IMR-90 (cell line): ENCODE measurements around the gene LAMP5. TPM values are rescaled to one million over a fixed set of nuclear protein-coding genes. Genes with fewer than 3 reads are reported as not detected.

Experiments used
- ATAC-seq: fragments of 200-7000 bp; cut with Tn5 transposase; 2 replicates; pipeline ENCODE4 v1.9.1; 2020; ENCODE audit warnings: low read depth, mild to moderate bottlenecking, moderate library complexity
- BruUV-seq: library from RNA; stranded (reverse); fragments of 400-500 nt; replicated peaks from 2 replicates; lab custom pipeline; 2021; lab: Mats Ljungman, UMichigan
- CTCF ChIA-PET: fragments of 300-600 bp; formaldehyde crosslinking; extraction: SDS; loops from one replicate; lab custom pipeline; 2021; ENCODE audit warnings: antibody characterized with exemption; lab: Yijun Ruan, JAX
- POLR2A ChIA-PET: fragments of 300-600 bp; sonication (Branson Sonifier 250); formaldehyde crosslinking; loops from one replicate; lab custom pipeline; 2022; ENCODE audit warnings: antibody characterized with exemption; ENCODE audit not compliant: unreplicated experiment; lab: Charles Lee
- DNase-seq: peaks from one replicate; pipeline ENCODE4 v3.0.0; 2013
- H2AFZ ChIP-seq: replicated peaks from 2 replicates; pipeline ENCODE3; 2013; ENCODE audit warnings: low read length, mild to moderate bottlenecking; ENCODE audit not compliant: poor library complexity
- H2AK5ac ChIP-seq: 2 replicates; pipeline ENCODE4 v1.6.1; 2013; ENCODE audit warnings: low read depth, low read length, inconsistent platforms
- H2AK9ac ChIP-seq: replicated peaks from 2 replicates; pipeline ENCODE3; 2013; ENCODE audit warnings: mild to moderate bottlenecking, low read depth, low read length, moderate library complexity; ENCODE audit not compliant: poor library complexity
- H2BK120ac ChIP-seq: 2 replicates; pipeline ENCODE4 v1.6.1; 2013; ENCODE audit warnings: low read depth, low read length, inconsistent platforms
- H2BK15ac ChIP-seq: 3 replicates; pipeline ENCODE4 v1.6.1; 2013; ENCODE audit warnings: low read depth, low read length, inconsistent platforms
- H2BK20ac ChIP-seq: 2 replicates; pipeline ENCODE4 v1.6.1; 2013; ENCODE audit warnings: low read depth, mild to moderate bottlenecking, inconsistent platforms, low read length, moderate library complexity
- H2BK5ac ChIP-seq: 2 replicates; pipeline ENCODE4 v1.6.1; 2013; ENCODE audit warnings: mild to moderate bottlenecking, low read depth, low read length, inconsistent platforms; ENCODE audit not compliant: poor library complexity, severe bottlenecking
- H3K14ac ChIP-seq: replicated peaks from 2 replicates; pipeline ENCODE4 v1.6.1; 2013; ENCODE audit warnings: low read depth, low read length, inconsistent platforms
- H3K18ac ChIP-seq: 2 replicates; pipeline ENCODE4 v1.6.1; 2013; ENCODE audit warnings: low read depth, low read length, control low read depth
- H3K23ac ChIP-seq: 2 replicates; pipeline ENCODE4 v1.6.1; 2013; ENCODE audit warnings: low read depth, low read length, inconsistent platforms
- H3K27ac ChIP-seq: 2 replicates; pipeline ENCODE4 v1.5.1; 2013; ENCODE audit warnings: mild to moderate bottlenecking, control low read depth, low read length; ENCODE audit not compliant: insufficient read depth
- H3K27me3 ChIP-seq: 2 replicates; pipeline ENCODE4 v1.6.1; 2013; ENCODE audit warnings: low read length; ENCODE audit not compliant: control insufficient read depth, insufficient read depth
- H3K36me3 ChIP-seq: 2 replicates; pipeline ENCODE4 v1.6.1; 2013; ENCODE audit warnings: low read length, mixed read lengths; ENCODE audit not compliant: control insufficient read depth, insufficient read depth
- H3K4ac ChIP-seq: 2 replicates; pipeline ENCODE4 v1.6.1; 2013; ENCODE audit warnings: low read depth, low read length, inconsistent platforms
- H3K4me1 ChIP-seq: 2 replicates; pipeline ENCODE4 v1.6.1; 2013; ENCODE audit warnings: low read length, mixed read lengths; ENCODE audit not compliant: control insufficient read depth, insufficient read depth
- H3K4me2 ChIP-seq: 2 replicates; pipeline ENCODE4 v1.6.1; 2013; ENCODE audit warnings: low read depth, mild to moderate bottlenecking, control low read depth, low read length, moderate library complexity
- H3K4me3 ChIP-seq: 2 replicates; pipeline ENCODE4 v1.5.1; 2013; ENCODE audit warnings: low read depth, mild to moderate bottlenecking, control low read depth, low read length, moderate library complexity; ENCODE audit not compliant: insufficient read depth
- H3K56ac ChIP-seq: 2 replicates; pipeline ENCODE4 v1.6.1; 2013; ENCODE audit warnings: low read length, inconsistent platforms; ENCODE audit not compliant: insufficient read depth; ENCODE audit errors: extremely low read depth
- H3K79me1 ChIP-seq, 2 experiments: 2 replicates each; pipeline ENCODE4 v1.6.1; 2013; ENCODE audit warnings: low read length in 2 of 2, inconsistent platforms in 1 of 2, low read depth in 1 of 2
- H3K9ac ChIP-seq: 2 replicates; pipeline ENCODE4 v1.6.1; 2013; ENCODE audit warnings: low read depth, low read length, control low read depth
- H3K9me1 ChIP-seq: 2 replicates; pipeline ENCODE4 v1.6.1; 2013; ENCODE audit warnings: low read length, inconsistent platforms; ENCODE audit not compliant: insufficient read depth
- H3K9me3 ChIP-seq: 2 replicates; pipeline ENCODE4 v1.6.1; 2013; ENCODE audit warnings: low read length; ENCODE audit not compliant: control insufficient read depth, insufficient read depth
- H4K20me1 ChIP-seq: 2 replicates; pipeline ENCODE4 v1.6.1; 2013; ENCODE audit warnings: low read length, inconsistent platforms; ENCODE audit not compliant: insufficient read depth
- H4K5ac ChIP-seq: 2 replicates; pipeline ENCODE4 v1.6.1; 2013; ENCODE audit warnings: mild to moderate bottlenecking, low read depth, low read length, control low read depth
- H4K8ac ChIP-seq, 2 experiments: 2 replicates each; pipeline ENCODE4 v1.6.1; 2013; ENCODE audit warnings: low read depth in 2 of 2, low read length in 2 of 2, control low read depth in 1 of 2, inconsistent platforms in 1 of 2
- H4K91ac ChIP-seq: 2 replicates; pipeline ENCODE4 v1.6.1; 2013; ENCODE audit warnings: low read depth, low read length, inconsistent platforms; ENCODE audit not compliant: insufficient read depth
- CEBPB ChIP-seq: IDR thresholded peaks from 2 replicates; pipeline ENCODE4 v1.6.1; 2012; ENCODE audit warnings: low read depth, low read length, improper control_type of control experiment
- CHD1 ChIP-seq: IDR thresholded peaks from 2 replicates; pipeline ENCODE4 v1.6.1; 2012; ENCODE audit warnings: low read depth, low read length, improper control_type of control experiment
- MAZ ChIP-seq: IDR thresholded peaks from 2 replicates; pipeline ENCODE4 v1.6.1; 2012; ENCODE audit warnings: low read depth, mild to moderate bottlenecking, low read length, improper control_type of control experiment, moderate library complexity, borderline replicate concordance
- RAD21 ChIP-seq: IDR thresholded peaks from 2 replicates; pipeline ENCODE4 v1.6.1; 2012; ENCODE audit warnings: low read length, improper control_type of control experiment
- RCOR1 ChIP-seq: IDR thresholded peaks from 2 replicates; pipeline ENCODE4 v1.6.1; 2012; ENCODE audit warnings: mild to moderate bottlenecking, low read length, improper control_type of control experiment; ENCODE audit not compliant: insufficient replicate concordance
- SMC3 ChIP-seq: fragments of 150-350 bp; IDR thresholded peaks from 2 replicates; pipeline ENCODE4 v1.6.1; 2016; ENCODE audit warnings: low read depth, mild to moderate bottlenecking, antibody characterized with exemption, low read length, moderate library complexity
- WGBS, 2 experiments: methylation state at CpG; one replicate each; pipeline versions ENCODE4 v1.1.5 to v1.1.7; 2013; ENCODE audit warnings: missing lambda C conversion rate in 2 of 2; ENCODE audit not compliant: insufficient read length in 1 of 2; ENCODE audit errors: extremely low coverage in 2 of 2; 5-methylcytosine and 5-hydroxymethylcytosine counted together
- dilution Hi-C: fragments of 300-500 bp; cut with HindIII; formaldehyde crosslinking; loops from one replicate; pipeline ENCODE4 v1.14.3; 2018; ENCODE audit warnings: low sequenced_read_pairs; ENCODE audit not compliant: unreplicated experiment
- in situ Hi-C: fragments of 300-500 bp; cut with MboI; formaldehyde crosslinking; loops from 3 replicates; pipeline ENCODE4 v1.14.3; 2019; ENCODE audit warnings: low sequenced_read_pairs, inconsistent platforms, mixed read lengths
- intact Hi-C: fragments of 100-400 bp; cut with micrococcal nuclease; formaldehyde crosslinking; loops from 2 replicates; pipeline ENCODE4 v1.10.0; 2022
- polyA plus RNA-seq, 3 experiments: library from polyadenylated mRNA; depleted of rRNA; stranded (reverse); fragments of >200 nt; gene quantifications; 2 replicates each; pipeline ENCODE4 v1.2.3, GENCODE V29; 2012; ENCODE audit warnings: low replicate concordance in 1 of 3
- total RNA-seq: library from RNA; depleted of rRNA; stranded (reverse); fragments of >200 nt; gene quantifications from 2 replicates; pipeline ENCODE4 v1.2.3, GENCODE V29; 2012
- TF ChIP-seq, protein P1 (sequence below): conservative IDR thresholded peaks from 2 replicates; pipeline ENCODE4 v1.5.1; 2012; ENCODE audit warnings: mild to moderate bottlenecking, low read depth, low read length, improper control_type of control experiment
- TF ChIP-seq, protein P2 (sequence below): fragments of 150-350 bp; IDR thresholded peaks from 2 replicates; pipeline ENCODE4 v1.6.1; 2016; ENCODE audit warnings: low read depth, mild to moderate bottlenecking, low read length, moderate library complexity, borderline replicate concordance

LAMP5 gene
- total and polyA plus RNA-seq, 2 of the 4 experiments (the other 2 are of a cell fraction), result not detected

DNA sequence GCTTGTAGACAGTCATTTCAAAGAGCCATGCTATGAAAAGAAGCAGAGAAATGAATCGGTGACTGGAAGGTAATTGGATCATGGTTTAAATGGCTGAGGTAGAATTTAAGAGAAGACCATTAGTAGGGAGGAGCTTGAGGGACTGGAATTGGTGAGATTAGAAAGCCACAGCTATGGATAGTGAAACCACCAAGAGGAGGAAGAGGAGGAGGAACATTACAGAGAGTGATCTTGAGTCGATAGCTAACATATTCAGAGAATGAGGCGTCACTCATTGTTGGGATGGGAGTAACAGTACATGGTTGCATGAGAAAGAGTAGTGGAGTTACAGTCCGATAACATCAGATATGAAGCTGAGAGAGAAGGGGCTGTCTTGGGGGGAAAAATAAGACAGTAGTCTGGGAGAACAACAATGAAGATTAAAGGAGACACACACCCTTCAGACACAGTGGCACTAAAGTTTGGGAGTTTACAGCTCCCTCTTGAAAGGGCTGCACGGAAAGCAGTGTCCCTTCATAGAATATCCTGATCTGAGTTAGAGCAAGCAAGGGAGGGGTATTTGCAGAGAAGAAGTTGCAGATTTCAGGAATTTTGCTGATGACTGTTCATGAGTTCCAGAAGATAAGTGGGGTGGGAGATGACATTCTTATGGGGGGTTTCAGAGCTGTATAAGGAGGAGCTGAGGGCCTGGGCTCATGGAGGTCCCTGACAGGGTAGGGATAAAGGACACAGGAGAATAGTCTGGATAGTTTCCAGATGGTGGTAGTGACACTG, 15.1 kb upstream of the LAMP5 start:
- Histone ChIP-seq H4K5ac (no peak overlapping the region), H3K4me2 (no peak overlapping the region), H4K20me1 (no peaks in the 10 kb centered on the region), H3K56ac (no peak overlapping the region), H3K14ac (no peak overlapping the region), H2BK5ac (no peak overlapping the region), H3K27me3 (peaks cover 11% of the 10 kb centered on the region), H2AK9ac (no peak overlapping the region), H3K36me3 (no peaks in the 10 kb centered on the region), H3K79me1 (no peaks in the 10 kb centered on the region), H2AFZ (no peak overlapping the region), H3K23ac (no peak overlapping the region), H2BK20ac (no peak overlapping the region), H2BK15ac (no peak overlapping the region), H3K4me3 (no peak overlapping the region), H3K4ac (no peak overlapping the region), H2BK120ac (no peak overlapping the region), H2AK5ac (no peak overlapping the region), H3K18ac (no peak overlapping the region), H4K8ac (no peak overlapping the region), H3K9me3 (no peaks in the 10 kb centered on the region), H3K9me1 (no peaks in the 10 kb centered on the region), H3K4me1 (no peaks in the 10 kb centered on the region), H3K9ac (no peak overlapping the region), H4K91ac (no peak overlapping the region), H3K27ac (no peak overlapping the region)
- no peak for ATAC-seq
- no peak for TF ChIP-seq MAZ
- TF ChIP-seq CHD1, result no peak
- no peak for TF ChIP-seq CEBPB
- TF ChIP-seq, protein P1, sequence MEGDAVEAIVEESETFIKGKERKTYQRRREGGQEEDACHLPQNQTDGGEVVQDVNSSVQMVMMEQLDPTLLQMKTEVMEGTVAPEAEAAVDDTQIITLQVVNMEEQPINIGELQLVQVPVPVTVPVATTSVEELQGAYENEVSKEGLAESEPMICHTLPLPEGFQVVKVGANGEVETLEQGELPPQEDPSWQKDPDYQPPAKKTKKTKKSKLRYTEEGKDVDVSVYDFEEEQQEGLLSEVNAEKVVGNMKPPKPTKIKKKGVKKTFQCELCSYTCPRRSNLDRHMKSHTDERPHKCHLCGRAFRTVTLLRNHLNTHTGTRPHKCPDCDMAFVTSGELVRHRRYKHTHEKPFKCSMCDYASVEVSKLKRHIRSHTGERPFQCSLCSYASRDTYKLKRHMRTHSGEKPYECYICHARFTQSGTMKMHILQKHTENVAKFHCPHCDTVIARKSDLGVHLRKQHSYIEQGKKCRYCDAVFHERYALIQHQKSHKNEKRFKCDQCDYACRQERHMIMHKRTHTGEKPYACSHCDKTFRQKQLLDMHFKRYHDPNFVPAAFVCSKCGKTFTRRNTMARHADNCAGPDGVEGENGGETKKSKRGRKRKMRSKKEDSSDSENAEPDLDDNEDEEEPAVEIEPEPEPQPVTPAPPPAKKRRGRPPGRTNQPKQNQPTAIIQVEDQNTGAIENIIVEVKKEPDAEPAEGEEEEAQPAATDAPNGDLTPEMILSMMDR, result no peak
- TF ChIP-seq, protein P2, sequence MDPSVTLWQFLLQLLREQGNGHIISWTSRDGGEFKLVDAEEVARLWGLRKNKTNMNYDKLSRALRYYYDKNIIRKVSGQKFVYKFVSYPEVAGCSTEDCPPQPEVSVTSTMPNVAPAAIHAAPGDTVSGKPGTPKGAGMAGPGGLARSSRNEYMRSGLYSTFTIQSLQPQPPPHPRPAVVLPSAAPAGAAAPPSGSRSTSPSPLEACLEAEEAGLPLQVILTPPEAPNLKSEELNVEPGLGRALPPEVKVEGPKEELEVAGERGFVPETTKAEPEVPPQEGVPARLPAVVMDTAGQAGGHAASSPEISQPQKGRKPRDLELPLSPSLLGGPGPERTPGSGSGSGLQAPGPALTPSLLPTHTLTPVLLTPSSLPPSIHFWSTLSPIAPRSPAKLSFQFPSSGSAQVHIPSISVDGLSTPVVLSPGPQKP, result no peak
- no peak for TF ChIP-seq RAD21
- TF ChIP-seq RCOR1, result no peak
- TF ChIP-seq SMC3, result no peak
- DNase-seq, result no peak
- WGBS, 2 experiments, result 90% methylated on average over 3 of the region's 5 CpGs; no CpG with 5 or more reads in 1 of the 2 experiments
- intact Hi-C loops (no loop called here), dilution Hi-C loops (no loop called here), in situ Hi-C loops (no loop called here)
- CTCF ChIA-PET, result no interaction called here
- no TSS peak for BruUV-seq
- POLR2A ChIA-PET, result no interaction called here
